ENCODE measurements around the gene KRTAP10-12.

- TF ChIP-seq YY1 (IDR thresholded peaks at IDR 0.05; ENCODE audit: low read depth) (no peak), CEBPB (IDR thresholded peaks at IDR 0.05) (no peak), NFIC (IDR thresholded peaks at IDR 0.05) (no peak), FOXM1 (IDR thresholded peaks at IDR 0.05; ENCODE audit: borderline replicate concordance, low read depth) (no peak), TAF1 (IDR thresholded peaks at IDR 0.05; ENCODE audit: low read depth) (no peak), RAD21 (IDR thresholded peaks at IDR 0.05; ENCODE audit: low read depth) (no peak), ZBTB7A (IDR thresholded peaks at IDR 0.05; ENCODE audit: low read depth) (no peak), EP300 (IDR thresholded peaks at IDR 0.05; ENCODE audit: borderline replicate concordance) (no peak), CREB1 (IDR thresholded peaks at IDR 0.05; ENCODE audit: low read depth) (no peak), REST (IDR thresholded peaks at IDR 0.05; ENCODE audit: low read depth) (no peak), EGR1 (IDR thresholded peaks at IDR 0.05) (no peak), TCF12 (IDR thresholded peaks at IDR 0.05; ENCODE audit: low read depth) (no peak), MAX (IDR thresholded peaks at IDR 0.05) (no peak)
Observed at GRCh38 chr21:44695184-44695583, 1.8 kb upstream of the KRTAP10-12 start.

Measured in Ishikawa (cell line).